ENCODE results near the gene NRARP. TPM values are rescaled to one million over a fixed set of nuclear protein-coding genes. Genes with fewer than 3 reads are reported as not detected.
"Not testable (repeated sequence)": the region's sequence is repeated elsewhere in the genome, so short reads cannot be mapped to it uniquely, and the experiment has no call there.

The NRARP gene
- polyA plus RNA-seq, 1 donor: 5.1 TPM

DNA sequence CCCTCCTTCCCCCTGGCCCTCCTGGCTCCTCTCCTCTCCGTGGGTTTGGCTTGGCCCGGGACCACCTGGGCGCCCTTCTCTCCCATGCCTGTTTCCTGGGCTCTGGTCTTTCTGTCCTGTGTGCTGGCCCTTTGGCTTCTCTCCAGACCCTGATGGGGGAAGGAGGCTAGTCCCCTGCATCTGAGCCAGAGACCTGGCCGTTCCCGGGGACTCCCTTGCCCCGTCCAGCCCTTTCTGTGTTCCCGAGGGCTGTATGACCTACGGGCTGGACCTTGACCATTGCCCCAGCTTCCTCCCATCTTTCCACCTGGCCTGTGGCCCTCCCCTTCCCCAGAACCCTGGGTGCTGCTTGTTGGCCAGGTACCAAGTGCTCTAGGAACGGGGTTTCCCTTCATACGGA lies 38.6 kb downstream of the NRARP start:
- DNase-seq: no peak

DNA sequence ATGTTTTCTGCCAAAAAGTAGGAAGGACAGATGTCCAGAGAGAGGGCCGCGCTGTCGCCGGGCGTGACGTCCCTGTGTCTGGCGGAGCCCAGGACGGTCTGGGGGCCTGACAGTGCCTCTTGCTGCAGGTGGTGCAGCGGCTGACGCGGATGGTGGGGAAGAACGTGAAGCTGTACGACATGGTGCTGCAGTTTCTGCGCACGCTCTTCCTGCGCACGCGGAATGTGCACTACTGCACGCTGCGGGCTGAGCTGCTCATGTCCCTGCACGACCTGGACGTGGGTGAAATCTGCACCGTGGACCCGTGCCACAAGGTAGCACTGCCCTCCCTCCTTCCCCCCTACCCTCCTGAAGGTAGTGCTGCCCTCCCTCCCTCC lies 39.2 kb downstream of the NRARP start:
- no peak for DNase-seq

DNA sequence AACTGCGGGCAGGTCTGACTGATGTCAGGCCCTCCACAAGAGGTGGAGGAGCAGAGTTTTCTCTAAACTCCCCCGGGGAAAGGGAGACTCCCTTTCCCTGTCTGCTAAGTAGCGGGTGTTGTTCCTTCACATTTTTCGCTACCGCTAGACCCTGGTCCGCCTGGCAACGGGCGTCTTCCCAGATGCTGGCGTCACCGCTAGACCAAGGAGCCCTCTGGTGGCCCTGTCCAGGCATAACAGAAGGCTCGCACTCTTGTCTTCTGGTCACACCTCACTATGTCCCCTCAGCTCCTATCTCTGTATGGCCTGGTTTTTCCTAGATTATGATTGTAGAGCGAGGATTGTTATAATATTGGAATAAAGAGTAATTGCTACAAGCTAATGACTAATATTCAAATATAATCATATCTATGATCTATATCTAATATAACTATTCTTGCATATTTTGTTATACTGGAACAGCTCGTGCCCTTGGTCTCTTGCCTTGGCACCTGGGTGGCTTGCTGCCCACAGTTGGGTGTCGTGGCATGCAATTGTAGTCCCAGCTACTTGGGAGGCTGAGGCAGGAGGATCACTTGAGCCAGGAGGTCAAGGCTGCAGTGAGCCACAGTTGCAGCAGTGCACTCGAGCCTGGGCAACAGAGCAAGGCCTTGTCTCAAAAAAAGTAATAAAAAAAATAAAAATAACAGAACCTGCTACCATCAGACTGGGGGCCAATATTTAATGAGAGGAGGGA lies 39.7 kb downstream of the NRARP start:
- DNase-seq: not testable (repeated sequence)

DNA sequence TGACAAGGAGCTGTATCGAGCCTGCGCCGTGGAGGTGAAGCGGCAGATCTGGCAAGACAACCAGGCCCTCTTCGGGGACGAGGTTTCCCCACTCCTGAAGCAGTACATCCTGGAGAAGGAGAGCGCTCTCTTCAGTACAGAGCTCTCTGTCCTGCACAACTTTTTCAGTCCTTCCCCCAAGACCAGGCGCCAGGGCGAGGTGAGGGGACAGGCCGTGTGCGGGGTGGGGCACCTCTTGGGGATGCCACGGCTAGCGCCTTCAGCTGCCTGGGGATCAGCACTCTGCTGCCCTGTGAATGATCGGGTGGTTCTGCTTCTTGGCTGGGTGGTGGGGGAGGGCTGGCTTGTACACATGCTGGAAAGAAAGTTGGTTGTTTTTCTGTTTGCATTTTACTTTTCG lies 45.2 kb downstream of the NRARP start:
- no peak for DNase-seq

DNA sequence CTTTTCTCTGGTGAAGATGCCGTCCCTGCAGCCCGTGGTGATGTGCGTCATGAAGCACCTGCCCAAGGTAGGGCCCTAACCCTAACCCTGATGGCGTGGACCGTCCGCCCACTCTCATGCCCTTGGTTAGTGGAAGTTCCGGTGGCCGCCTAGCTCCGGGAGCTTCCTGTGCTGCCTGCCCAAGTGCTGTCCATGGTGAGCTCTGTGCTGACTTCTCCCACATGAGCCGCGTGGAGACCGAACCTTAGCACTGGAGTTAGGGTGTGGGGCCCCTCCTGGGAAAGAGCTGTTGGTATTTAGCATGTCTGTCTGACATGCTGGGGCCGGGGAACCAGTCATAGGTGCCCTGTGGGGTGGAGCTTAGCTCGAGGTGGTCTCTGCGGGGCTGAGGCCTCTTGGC lies 45.7 kb downstream of the NRARP start:
- DNase-seq: no peak

DNA sequence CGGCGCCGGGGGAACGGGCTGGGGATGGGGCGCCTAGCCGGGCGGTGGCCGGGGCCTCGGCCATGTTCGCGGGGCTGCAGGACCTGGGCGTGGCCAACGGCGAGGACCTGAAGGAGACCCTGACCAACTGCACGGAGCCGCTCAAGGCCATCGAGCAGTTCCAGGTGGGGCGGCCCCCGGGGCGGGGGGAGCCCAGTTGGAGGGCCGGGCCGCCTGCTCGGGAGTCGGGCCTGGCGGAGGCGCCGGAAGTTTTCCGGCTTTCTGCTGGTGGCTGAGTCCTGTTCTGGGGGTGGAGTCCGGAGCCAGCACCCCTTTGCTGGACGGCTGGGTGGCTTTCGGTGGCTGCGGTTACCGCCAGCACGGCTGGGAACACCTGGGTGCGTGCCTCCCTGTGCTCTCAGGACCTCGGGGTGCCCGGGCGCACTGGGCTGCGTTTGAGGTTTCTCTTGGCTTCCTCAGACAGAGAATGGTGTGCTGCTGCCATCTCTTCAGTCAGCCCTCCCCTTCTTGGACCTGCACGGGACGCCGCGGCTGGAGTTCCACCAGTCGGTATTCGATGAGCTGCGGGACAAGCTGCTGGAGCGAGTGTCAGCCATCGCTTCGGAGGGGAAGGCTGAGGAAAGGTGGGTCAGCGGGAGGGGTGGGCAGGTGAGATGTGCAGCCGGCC lies 46.5 kb downstream of the NRARP start:
- DNase-seq: no peak

DNA sequence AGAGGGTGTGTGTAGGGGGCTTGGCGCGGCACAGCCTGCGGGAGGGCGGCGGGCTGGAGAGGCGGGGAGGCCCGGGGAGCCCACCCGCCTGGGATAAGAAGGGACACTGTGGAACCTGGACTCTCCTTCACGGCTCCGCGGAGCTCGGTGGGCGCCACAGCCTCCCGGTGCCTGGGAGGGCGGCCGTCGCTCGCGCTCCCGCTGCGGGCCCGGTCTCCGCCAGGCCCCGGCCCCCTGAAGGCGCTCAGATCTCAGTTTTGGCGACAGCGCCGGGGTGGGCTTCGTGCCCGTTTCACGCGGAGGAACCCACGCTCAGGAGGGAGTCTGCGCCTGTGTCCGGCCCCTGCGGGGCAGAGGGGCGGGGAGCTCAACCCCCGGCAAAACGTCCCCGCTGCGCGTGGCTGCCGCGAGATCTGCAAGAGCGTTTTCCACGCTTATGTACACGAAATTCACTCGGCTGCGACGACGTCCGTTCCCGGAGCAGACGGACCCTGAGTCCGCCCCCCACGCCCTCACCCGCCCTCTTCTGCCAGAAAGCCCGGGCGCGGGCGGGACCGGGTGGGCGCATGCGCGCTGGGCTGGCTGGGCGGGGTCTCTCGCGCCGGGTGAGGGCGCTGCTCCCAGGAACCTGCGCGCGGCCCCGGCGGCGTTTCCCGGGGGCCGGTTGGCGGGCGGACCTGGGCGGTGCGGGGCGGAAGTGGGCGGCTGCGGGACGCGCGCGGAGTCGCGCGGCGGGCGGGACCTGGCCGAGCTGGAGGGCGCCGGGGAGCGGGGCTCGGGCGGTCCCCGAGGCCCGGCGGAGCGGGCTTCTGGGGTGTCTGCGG lies 47.2 kb downstream of the NRARP start, which contains the start of gene NELFB:
Gene NELFB (plus strand): TSS at position 704 of the 824 bp plus-strand sequence.
- DNase-seq: peak; percentile 91

DNA sequence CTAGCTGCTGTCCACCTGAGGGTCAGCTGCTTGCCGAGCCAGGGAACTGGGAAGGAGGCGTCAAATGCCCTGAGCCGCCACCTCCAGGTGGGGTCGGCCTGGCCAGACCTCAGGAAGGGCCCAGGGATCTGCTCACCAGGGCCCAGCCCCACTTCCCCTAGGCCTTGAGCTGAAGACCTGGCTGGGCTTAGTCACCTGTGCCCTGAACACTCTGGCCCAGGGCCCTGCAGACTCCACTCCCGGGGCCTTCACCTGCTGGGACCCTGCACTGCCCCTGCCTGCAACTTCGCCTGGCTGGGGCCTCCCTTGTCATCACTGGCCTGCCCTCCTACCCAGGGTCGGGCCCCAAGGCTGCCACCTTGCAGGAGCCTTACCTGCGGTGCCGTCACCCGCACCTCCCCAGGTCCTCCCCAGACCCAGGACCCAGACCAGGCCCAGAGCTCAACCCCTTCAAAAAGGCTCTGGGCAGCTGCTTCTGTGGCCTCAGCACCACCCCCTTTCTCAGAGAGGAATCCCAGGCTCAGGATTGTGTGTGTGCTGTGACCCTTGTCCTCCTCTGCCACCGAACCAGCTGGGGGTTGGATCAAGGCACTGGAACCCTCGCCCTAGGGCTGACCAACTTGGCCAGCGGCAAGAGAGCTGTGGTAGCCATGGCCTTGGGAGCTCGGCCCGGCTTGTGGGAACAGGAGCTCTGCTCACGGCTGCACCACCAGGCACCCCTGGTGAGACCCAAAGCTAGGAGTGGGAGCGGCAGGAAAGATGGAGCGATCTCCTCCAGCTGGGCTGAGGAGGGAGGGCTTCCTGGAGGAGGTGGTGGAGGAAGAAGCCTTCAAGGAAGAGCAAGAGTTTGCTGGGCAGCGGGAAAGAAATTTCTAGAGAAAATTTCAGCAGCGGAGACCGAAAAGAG lies 48.1 kb downstream of the NRARP start:
- no peak for DNase-seq

DNA sequence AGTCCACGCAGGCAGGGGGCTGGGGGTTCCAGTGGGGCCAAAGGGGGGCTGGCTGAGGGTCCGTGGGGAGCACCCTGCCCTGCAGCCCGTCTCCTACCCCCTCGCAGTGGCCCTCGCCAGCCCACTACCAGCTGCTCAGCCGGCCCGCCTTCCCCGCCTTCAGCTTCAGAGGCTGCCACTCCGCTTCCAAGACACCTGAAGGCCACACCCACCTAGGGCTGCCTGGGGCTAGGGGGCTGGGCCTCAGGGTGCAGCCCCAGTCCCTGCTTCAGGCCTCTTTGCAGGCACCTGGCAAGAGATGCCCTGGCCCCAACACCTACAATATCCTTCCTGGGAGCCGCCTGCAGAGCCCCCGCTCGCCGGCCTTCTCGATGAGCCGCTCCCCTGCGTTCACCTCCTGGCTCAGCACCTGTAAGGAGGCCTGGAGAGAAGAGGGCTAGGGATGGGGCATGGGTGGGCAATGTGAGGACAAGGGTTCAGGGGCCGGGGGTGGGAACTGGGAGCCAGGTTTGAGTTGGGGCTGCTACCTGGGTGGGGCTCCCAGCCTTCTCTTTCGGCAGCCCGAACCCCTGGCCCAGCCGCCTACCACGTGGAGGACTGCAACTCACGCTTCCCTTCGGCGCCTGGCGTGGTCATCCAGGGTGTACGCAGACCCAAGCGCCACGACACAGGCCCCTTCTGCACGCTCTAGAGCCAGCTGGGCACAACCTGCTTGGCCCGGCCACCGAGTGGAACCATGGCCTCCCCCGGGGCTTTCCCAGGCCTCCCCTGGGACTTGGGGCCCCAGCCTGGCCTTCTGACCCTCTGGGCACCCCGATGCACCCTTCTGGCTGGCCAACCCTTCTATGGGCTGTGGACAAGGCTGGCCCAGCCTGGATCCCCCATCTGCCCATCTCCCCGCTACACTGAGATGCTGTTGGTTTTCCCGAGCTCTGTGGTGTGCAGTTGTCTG lies 49.2 kb downstream of the NRARP start:
- DNase-seq: no peak

DNA sequence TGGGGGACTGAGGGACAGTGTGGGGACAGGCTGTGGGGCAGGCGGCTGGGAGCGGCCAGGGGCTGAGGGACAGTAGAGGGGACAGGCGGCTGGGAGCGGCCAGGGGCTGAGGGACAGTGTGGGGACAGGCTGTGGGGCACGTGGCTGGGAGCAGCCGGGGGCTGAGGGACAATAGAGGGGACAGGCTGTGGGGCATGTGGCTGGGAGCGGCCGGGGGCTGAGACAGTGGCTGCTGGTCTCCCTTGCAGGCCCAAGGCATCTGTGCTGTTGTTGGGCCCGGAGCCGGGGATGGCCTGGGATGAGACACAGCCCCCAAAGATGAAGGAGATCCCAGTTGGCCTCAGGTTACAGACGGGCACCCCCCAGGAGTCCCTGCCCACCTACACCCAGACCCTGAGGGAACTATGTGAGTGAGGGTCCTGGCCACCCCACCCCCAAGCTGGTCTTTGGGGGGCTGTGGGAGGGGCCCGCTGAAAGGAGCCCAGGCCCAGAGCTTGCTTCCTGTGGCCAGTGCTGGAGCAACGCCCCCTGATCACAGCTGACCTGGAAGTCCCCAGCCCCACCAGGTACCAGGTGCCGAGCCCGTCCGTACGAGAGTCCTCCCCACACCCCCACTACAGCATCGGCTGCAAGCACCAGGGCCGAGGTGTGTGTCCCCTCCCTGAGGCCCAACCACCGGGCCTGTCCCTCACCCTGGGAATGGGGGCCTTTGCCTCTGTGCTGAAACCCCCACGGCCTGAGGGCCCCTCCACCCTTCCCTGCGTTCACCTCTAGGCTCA lies 50.4 kb downstream of the NRARP start:
- DNase-seq: no peak

DNA sequence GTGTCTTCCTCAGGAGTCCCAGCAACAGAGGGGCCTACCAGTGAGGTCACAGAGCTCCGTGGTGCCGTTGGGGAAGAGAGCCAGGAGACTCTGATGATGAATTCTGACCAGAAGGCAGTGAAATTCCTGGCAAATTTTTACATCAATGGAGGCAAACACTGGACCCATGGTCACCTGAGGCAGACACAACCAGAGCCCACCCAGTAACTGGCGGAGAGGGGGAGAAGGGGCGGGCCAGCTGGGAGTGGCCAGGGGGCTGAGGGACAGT lies 50.9 kb downstream of the NRARP start, which contains the start of gene STPG3:
Gene STPG3 (plus strand): TSS at position 93 of the 268 bp plus-strand sequence. CDS start 1 bp downstream, at position 94.
- DNase-seq: no peak

DNA sequence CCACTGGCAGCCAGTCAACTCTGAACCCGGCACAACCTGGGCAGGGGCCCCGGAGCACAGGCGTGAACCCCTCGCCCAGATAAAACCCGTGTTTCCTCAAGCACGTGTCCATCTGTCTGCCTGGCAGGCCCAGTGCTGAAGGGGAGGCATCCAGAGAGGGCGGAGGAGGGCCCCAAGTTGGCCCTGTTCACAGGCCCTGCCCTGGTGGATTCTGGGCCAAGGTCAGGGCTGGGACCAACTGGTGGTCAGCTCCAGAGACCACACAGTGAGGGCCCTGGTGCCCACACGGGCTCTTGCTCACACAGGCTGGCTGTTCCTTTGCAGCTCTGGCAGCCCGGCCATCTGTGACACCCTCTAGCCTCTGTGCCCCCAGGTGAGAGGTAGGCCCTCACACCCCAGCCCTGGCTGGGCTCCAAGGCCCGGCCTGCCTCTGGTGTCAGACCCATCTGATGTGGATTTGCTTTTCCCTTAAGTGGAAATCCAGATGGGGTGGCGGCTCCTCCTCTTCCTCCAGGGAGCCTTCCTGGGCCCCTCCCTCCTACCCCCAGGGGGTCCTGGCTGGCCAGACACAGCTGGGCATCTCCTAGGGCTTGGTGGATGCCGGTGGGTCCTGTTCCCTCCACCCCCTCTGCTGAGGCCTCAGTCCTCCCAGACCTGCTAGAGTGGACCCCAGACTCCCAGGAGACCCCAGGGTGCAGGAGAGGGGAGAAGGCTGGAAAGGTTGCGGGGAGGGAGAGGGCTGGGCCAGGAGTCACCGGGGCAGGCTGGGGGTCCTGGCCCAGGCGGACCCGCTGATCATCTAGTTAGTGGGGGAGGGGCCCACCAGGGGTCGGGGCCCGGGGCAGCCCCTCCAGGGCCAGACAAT lies 51.5 kb downstream of the NRARP start:
- no peak for DNase-seq

Other genes with a start within 250 kb of the NRARP start
- gene ENTPD2, start 248.2 kb downstream of the NRARP start, polyA plus RNA-seq (ENCODE audit: insufficient read length): 4.7 TPM
- gene SAPCD2, start 231.7 kb downstream of the NRARP start, polyA plus RNA-seq (ENCODE audit: insufficient read length): 7.2 TPM
- gene UAP1L1, start 224.8 kb downstream of the NRARP start, polyA plus RNA-seq (ENCODE audit: insufficient read length): 6.9 TPM
- gene MAN1B1, start 215.3 kb downstream of the NRARP start, polyA plus RNA-seq (ENCODE audit: insufficient read length): 61.4 TPM
- gene DPP7, start 187.5 kb downstream of the NRARP start, polyA plus RNA-seq (ENCODE audit: insufficient read length): 16.8 TPM
- not detected for gene GRIN1, start 163.1 kb downstream of the NRARP start, polyA plus RNA-seq (ENCODE audit: insufficient read length)
- not detected for gene LRRC26, start 132.2 kb downstream of the NRARP start, polyA plus RNA-seq (ENCODE audit: insufficient read length)
- not detected for gene TMEM210, start 130.2 kb downstream of the NRARP start, polyA plus RNA-seq (ENCODE audit: insufficient read length)
- 42.9 TPM for gene ANAPC2, start 113.7 kb downstream of the NRARP start, polyA plus RNA-seq (ENCODE audit: insufficient read length)
- 34.7 TPM for gene SSNA1, start 113.6 kb downstream of the NRARP start, polyA plus RNA-seq (ENCODE audit: insufficient read length)
- gene TPRN, start 101.5 kb downstream of the NRARP start, polyA plus RNA-seq (ENCODE audit: insufficient read length): 10.9 TPM
- gene TMEM203, start 96.6 kb downstream of the NRARP start, polyA plus RNA-seq (ENCODE audit: insufficient read length): 39.0 TPM
- gene NDOR1, start 96.6 kb downstream of the NRARP start, polyA plus RNA-seq (ENCODE audit: insufficient read length): 12.2 TPM
- 5.8 TPM for gene RNF208, start 80.0 kb downstream of the NRARP start, polyA plus RNA-seq (ENCODE audit: insufficient read length)
- gene CYSRT1, start 77.1 kb downstream of the NRARP start, polyA plus RNA-seq (ENCODE audit: insufficient read length): 13.2 TPM
- gene RNF224, start 74.8 kb downstream of the NRARP start, polyA plus RNA-seq (ENCODE audit: insufficient read length): 13.1 TPM
- 7.4 TPM for gene SLC34A3, start 71.4 kb downstream of the NRARP start, polyA plus RNA-seq (ENCODE audit: insufficient read length)
- 345 TPM for gene TUBB4B, start 61.0 kb downstream of the NRARP start, polyA plus RNA-seq (ENCODE audit: insufficient read length)
- 1.5 TPM for gene STPG3, start 51.0 kb downstream of the NRARP start, polyA plus RNA-seq (ENCODE audit: insufficient read length)
- gene NELFB, start 46.9 kb downstream of the NRARP start, polyA plus RNA-seq (ENCODE audit: insufficient read length): 48.0 TPM
- gene TOR4A, start 24.5 kb downstream of the NRARP start, polyA plus RNA-seq (ENCODE audit: insufficient read length): 4.5 TPM
- 14.1 TPM for gene EXD3, start 120.9 kb upstream of the NRARP start, polyA plus RNA-seq (ENCODE audit: insufficient read length)
- 6.7 TPM for gene NOXA1, start 121.1 kb upstream of the NRARP start, polyA plus RNA-seq (ENCODE audit: insufficient read length)
- 0.33 TPM for gene ENTPD8, start 139.1 kb upstream of the NRARP start, polyA plus RNA-seq (ENCODE audit: insufficient read length)
- gene NSMF, start 157.1 kb upstream of the NRARP start, polyA plus RNA-seq (ENCODE audit: insufficient read length): 49.2 TPM
- 3.7 TPM for gene PNPLA7, start 248.1 kb upstream of the NRARP start, polyA plus RNA-seq (ENCODE audit: insufficient read length)
- gene MRPL41, start 249.6 kb upstream of the NRARP start, polyA plus RNA-seq (ENCODE audit: insufficient read length): 11.7 TPM

All from left kidney (tissue), 2 donors.